Measurements from ENCODE around the gene TRAF4.

TRAF4 gene

GRCh38 chr17:28759256-28759865, 15.6 kb downstream of the TRAF4 start:
- TF ChIP-seq TAF1 (IDR thresholded peaks at IDR 0.05; ENCODE audit: borderline replicate concordance, insufficient read depth, low read length): no peak
- TF ChIP-seq SIN3A (IDR thresholded peaks at IDR 0.05; ENCODE audit: borderline replicate concordance, insufficient read depth, low read length): no peak
- no peak for TF ChIP-seq REST (IDR thresholded peaks at IDR 0.05; ENCODE audit: insufficient read depth in 1 of 2, low read depth in 2 of 2, low read length in 2 of 2)

- TF ChIP-seq SIN3A (IDR thresholded peaks at IDR 0.05; ENCODE audit: borderline replicate concordance, insufficient read depth, low read length) (no peak), REST (IDR thresholded peaks at IDR 0.05; ENCODE audit: insufficient read depth in 1 of 2, low read depth in 2 of 2, low read length in 2 of 2) (peak in 1 of 2 experiments; percentile 60; a peak in 1 of 4 replicates)
Observed at GRCh38 chr17:28760601-28761562, 17.1 kb downstream of the TRAF4 start.

- TF ChIP-seq POLR2AphosphoS5 (IDR thresholded peaks at IDR 0.05; ENCODE audit: low read depth, low read length): no peak
- TF ChIP-seq FOXP2 (optimal IDR thresholded peaks at IDR 0.05; ENCODE audit: borderline replicate concordance, extremely low read depth, extremely low read length, insufficient read depth): no peak
- no peak for TF ChIP-seq REST (IDR thresholded peaks at IDR 0.05; ENCODE audit: insufficient read depth in 1 of 2, low read depth in 2 of 2, low read length in 2 of 2)
- no peak for TF ChIP-seq TAF1 (IDR thresholded peaks at IDR 0.05; ENCODE audit: borderline replicate concordance, insufficient read depth, low read length)
- no peak for TF ChIP-seq SIN3A (IDR thresholded peaks at IDR 0.05; ENCODE audit: borderline replicate concordance, insufficient read depth, low read length)
Observed at GRCh38 chr17:28763137-28763799, 19.5 kb downstream of the TRAF4 start.

DNA sequence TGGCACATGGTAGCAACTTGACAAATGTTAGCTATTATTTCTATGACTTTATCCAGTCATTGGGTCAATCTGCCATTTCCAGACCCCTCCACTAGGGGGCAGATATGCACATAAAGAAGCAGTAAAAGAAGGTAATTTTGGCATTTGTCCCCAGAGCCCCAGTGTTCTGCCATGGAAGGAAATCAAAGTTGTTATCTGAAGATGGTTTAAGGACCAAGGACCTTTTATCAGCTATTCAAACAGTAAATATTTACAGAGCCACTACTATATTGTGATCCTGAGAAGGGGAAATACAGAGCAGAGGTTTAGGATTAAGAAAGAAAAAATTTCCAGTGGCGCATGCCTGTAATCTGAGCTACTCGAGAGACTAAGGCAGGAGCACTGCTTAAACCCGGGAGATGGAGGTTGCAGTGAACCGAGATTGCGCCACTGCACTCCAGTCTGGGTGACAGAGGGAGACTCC, 20.0 kb downstream of the TRAF4 start:
- TF ChIP-seq TAF1 (IDR thresholded peaks at IDR 0.05; ENCODE audit: borderline replicate concordance, insufficient read depth, low read length): no peak
- TF ChIP-seq POLR2AphosphoS5 (IDR thresholded peaks at IDR 0.05; ENCODE audit: low read depth, low read length): no peak
- TF ChIP-seq REST (IDR thresholded peaks at IDR 0.05; ENCODE audit: insufficient read depth in 1 of 2, low read depth in 2 of 2, low read length in 2 of 2): no peak

Measured in PFSK-1 (cell line).